Astrocyte (in vitro differentiated cells and primary cell): ENCODE measurements around the gene ANKRD28. TPM values are rescaled to one million over a fixed set of nuclear protein-coding genes. Genes with fewer than 3 reads are reported as not detected.

ENCODE experiments used
- DNase-seq: peaks from one replicate; pipeline ENCODE4 v3.0.0-alpha.2; 2010; ENCODE audit warnings: low read depth
- FAIRE-seq: peaks from 2 replicates; lab custom pipeline; 2011; peaks lifted over from hg19 to GRCh38; lab: Jason Lieb, UNC
- H2AFZ ChIP-seq: 2 replicates; pipeline ENCODE4 v1.6.0; 2012; ENCODE audit warnings: low read depth, low read length, inconsistent platforms
- H3K27ac ChIP-seq: 2 replicates; pipeline ENCODE4 v1.5.1; 2011; ENCODE audit warnings: low read depth, low read length, inconsistent platforms
- H3K27me3 ChIP-seq: 2 replicates; pipeline ENCODE4 v1.6.0; 2011; ENCODE audit warnings: low read length, inconsistent platforms; ENCODE audit not compliant: insufficient read depth
- H3K36me3 ChIP-seq: 2 replicates; pipeline ENCODE4 v1.5.1; 2011; ENCODE audit warnings: low read length, inconsistent platforms; ENCODE audit not compliant: insufficient read depth
- H3K4me1 ChIP-seq: 2 replicates; pipeline ENCODE4 v1.5.1; 2011; ENCODE audit warnings: low read length, inconsistent platforms; ENCODE audit not compliant: insufficient read depth
- H3K4me2 ChIP-seq: 2 replicates; pipeline ENCODE4 v1.6.0; 2012; ENCODE audit warnings: low read length, inconsistent platforms
- H3K4me3 ChIP-seq: 2 replicates; pipeline ENCODE4 v1.5.1; 2011; ENCODE audit warnings: low read depth, mild to moderate bottlenecking, low read length, inconsistent platforms; ENCODE audit not compliant: insufficient read depth
- H3K79me2 ChIP-seq: 2 replicates; pipeline ENCODE4 v1.6.0; 2012; ENCODE audit warnings: mild to moderate bottlenecking, low read length, inconsistent platforms; ENCODE audit not compliant: insufficient read depth
- H3K9ac ChIP-seq: 2 replicates; pipeline ENCODE4 v1.6.0; 2012; ENCODE audit warnings: mild to moderate bottlenecking, low read length, inconsistent platforms
- H3K9me3 ChIP-seq: 2 replicates; pipeline ENCODE4 v1.5.1; 2012; ENCODE audit warnings: low read depth, mild to moderate bottlenecking, low read length, inconsistent platforms; ENCODE audit not compliant: insufficient read depth
- H4K20me1 ChIP-seq: 2 replicates; pipeline ENCODE4 v1.6.0; 2012; ENCODE audit warnings: low read length, inconsistent platforms; ENCODE audit not compliant: insufficient read depth
- H3K27ac Mint-ChIP-seq: one replicate; pipeline ENCODE4 v1.8.0; 2021; ENCODE audit warnings: mild to moderate bottlenecking, mixed read lengths; ENCODE audit not compliant: unreplicated experiment
- H3K27me3 Mint-ChIP-seq: one replicate; pipeline ENCODE4 v1.8.0; 2021; ENCODE audit warnings: low read depth, mixed read lengths; ENCODE audit not compliant: unreplicated experiment
- H3K36me3 Mint-ChIP-seq: one replicate; pipeline ENCODE4 v1.8.0; 2021; ENCODE audit warnings: low read depth, mixed read lengths; ENCODE audit not compliant: unreplicated experiment
- H3K4me1 Mint-ChIP-seq: one replicate; pipeline ENCODE4 v1.8.0; 2021; ENCODE audit warnings: low read depth, mixed read lengths; ENCODE audit not compliant: unreplicated experiment
- H3K4me3 Mint-ChIP-seq: one replicate; pipeline ENCODE4 v1.8.0; 2021; ENCODE audit warnings: mild to moderate bottlenecking, moderate library complexity, mixed read lengths; ENCODE audit not compliant: unreplicated experiment
- H3K9me3 Mint-ChIP-seq: one replicate; pipeline ENCODE4 v1.8.0; 2021; ENCODE audit warnings: mild to moderate bottlenecking, mixed read lengths; ENCODE audit not compliant: unreplicated experiment
- EZH2 ChIP-seq: IDR thresholded peaks from 2 replicates; pipeline ENCODE4 v1.6.1; 2012; ENCODE audit warnings: mild to moderate bottlenecking, low read length, inconsistent platforms; ENCODE audit not compliant: insufficient read depth
- total RNA-seq: library from RNA; stranded (reverse); gene quantifications from 2 replicates; pipeline ENCODE4 v1.2.1, GENCODE V29; 2021
- TF ChIP-seq, protein P1 (sequence below): IDR thresholded peaks from 2 replicates; pipeline ENCODE4 v1.5.1; 2011; ENCODE audit warnings: low read depth, mild to moderate bottlenecking, inconsistent platforms, low read length, moderate library complexity; ENCODE audit not compliant: insufficient read depth

The ANKRD28 gene
- total RNA-seq, 1 donor from 2014 or later, result 61.3 TPM

DNA sequence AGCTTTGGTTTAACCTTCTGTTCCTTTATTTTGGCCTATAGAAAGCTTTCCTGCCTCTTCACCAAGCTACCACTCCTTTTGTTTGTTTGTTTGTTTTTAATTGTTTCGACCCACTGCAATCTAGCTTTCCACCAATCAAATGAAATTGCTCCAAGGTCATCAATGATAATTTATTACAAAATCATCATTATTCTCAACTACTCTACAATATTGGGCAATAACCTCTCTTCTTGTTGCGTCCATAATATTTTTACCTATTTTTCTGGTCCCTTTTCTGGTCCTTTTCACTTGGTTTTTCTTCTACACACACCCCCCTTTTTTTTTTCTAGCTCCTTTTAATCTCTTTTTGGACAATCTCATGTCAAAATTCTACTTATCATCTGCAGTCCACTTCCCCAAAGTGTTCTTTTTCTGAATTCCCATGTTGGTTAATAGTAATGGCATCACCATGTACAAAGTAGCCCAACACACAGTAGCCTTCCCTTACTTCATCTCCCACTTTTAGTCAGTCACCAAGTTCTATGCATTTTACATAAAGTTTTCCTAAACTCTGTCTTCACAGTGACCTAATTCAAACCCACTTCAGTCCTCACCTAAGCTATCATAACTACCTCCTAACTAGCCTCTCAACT lies 11.0 kb upstream of the ANKRD28 start:
- no peaks in the 10 kb centered on the region for H3K36me3 ChIP-seq
- H3K27ac ChIP-seq, result no peak overlapping the region
- peaks cover 16% of the 10 kb centered on the region for H3K4me1 ChIP-seq
- peaks cover 39% of the 10 kb centered on the region for H3K79me2 ChIP-seq
- H3K9ac ChIP-seq, result no peak overlapping the region
- H3K4me3 ChIP-seq, result no peak overlapping the region
- no peak for FAIRE-seq
- no peak for DNase-seq
- H3K27me3 ChIP-seq, result no peaks in the 10 kb centered on the region
- H3K9me3 Mint-ChIP-seq, result no peaks in the 10 kb centered on the region
- H3K36me3 Mint-ChIP-seq, result no peaks in the 10 kb centered on the region
- H3K27me3 Mint-ChIP-seq, result no peaks in the 10 kb centered on the region
- no peak overlapping the region for H3K27ac Mint-ChIP-seq
- H3K9me3 ChIP-seq, result no peaks in the 10 kb centered on the region
- H4K20me1 ChIP-seq, result no peaks in the 10 kb centered on the region
- peaks cover 20% of the 10 kb centered on the region for H3K4me1 Mint-ChIP-seq
- H3K4me2 ChIP-seq, result no peak overlapping the region
- H3K4me3 Mint-ChIP-seq, result no peak overlapping the region
- no peak overlapping the region for H2AFZ ChIP-seq
- TF ChIP-seq, protein P1, sequence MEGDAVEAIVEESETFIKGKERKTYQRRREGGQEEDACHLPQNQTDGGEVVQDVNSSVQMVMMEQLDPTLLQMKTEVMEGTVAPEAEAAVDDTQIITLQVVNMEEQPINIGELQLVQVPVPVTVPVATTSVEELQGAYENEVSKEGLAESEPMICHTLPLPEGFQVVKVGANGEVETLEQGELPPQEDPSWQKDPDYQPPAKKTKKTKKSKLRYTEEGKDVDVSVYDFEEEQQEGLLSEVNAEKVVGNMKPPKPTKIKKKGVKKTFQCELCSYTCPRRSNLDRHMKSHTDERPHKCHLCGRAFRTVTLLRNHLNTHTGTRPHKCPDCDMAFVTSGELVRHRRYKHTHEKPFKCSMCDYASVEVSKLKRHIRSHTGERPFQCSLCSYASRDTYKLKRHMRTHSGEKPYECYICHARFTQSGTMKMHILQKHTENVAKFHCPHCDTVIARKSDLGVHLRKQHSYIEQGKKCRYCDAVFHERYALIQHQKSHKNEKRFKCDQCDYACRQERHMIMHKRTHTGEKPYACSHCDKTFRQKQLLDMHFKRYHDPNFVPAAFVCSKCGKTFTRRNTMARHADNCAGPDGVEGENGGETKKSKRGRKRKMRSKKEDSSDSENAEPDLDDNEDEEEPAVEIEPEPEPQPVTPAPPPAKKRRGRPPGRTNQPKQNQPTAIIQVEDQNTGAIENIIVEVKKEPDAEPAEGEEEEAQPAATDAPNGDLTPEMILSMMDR, result no peak

DNA sequence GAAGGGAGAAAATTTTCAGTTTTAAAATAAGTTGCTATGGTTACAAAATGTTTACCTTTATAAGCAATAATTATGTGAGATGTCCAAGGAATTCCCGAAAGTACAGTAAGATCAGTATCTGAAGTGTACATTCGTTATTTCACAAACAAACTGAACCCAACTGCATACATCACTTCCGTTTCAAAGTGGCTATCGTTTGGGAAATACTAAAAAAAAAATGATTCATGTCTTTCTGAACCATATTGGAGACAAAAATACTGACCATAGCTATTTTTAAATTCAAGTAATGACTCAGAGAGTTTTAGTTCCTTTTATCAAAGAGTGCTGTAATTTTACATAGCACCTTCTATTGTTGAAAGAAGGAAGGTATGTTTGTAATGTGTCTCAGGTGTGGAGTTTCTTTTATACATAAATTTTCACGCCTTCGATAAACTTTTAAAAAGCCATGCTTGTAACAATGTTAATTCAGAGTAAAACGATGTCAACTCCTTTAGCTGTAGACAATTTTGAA lies 8.0 kb upstream of the ANKRD28 start:
- Histone ChIP-seq H3K79me2 (peaks cover 57% of the 10 kb centered on the region), H3K27me3 (no peaks in the 10 kb centered on the region), H3K9ac (peak overlapping the region; percentile 34), H3K4me2 (peak overlapping the region; percentile 36), H3K9me3 (no peaks in the 10 kb centered on the region), H3K4me3 (no peak overlapping the region), H3K27ac (peak overlapping the region; percentile 64), H2AFZ (no peak overlapping the region), H4K20me1 (no peaks in the 10 kb centered on the region), H3K4me1 (peaks cover 16% of the 10 kb centered on the region), H3K36me3 (no peaks in the 10 kb centered on the region)
- Mint-ChIP-seq H3K27ac (no peak overlapping the region), H3K4me1 (peaks cover 18% of the 10 kb centered on the region), H3K4me3 (no peak overlapping the region), H3K27me3 (no peaks in the 10 kb centered on the region), H3K36me3 (no peaks in the 10 kb centered on the region), H3K9me3 (no peaks in the 10 kb centered on the region)
- FAIRE-seq (peak; percentile 41), DNase-seq (peak; percentile 77)
- no peak for TF ChIP-seq EZH2
- TF ChIP-seq, protein P1, result no peak

DNA sequence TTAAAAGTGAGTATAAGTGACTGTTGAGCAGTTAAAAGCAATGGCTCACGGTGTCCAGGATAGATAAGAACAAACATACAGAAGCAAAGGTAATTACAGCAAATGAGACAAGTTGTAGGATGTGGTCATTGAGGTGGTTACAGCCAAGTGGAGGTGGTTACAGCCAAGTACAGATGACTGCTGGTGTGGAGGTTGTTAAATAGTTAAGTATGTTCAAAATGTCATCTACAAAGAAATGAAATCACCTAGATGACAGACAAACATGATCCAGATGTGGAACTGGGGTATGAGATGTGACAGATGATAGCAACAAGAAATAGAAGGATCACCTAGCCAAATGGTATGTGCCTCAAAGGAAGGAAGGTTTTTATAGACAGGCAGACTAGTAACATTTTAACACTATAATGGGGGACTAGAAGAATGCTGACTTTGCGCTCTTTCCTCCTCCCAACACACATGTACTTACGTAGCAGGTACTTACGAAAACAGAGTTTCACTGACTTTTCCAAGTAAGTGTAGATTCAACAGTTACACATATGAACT lies 6.8 kb upstream of the ANKRD28 start:
- TF ChIP-seq, protein P1, result no peak
- no peak for TF ChIP-seq EZH2
- H2AFZ ChIP-seq, result no peak overlapping the region
- no peaks in the 10 kb centered on the region for H4K20me1 ChIP-seq
- peaks cover 21% of the 10 kb centered on the region for H3K4me1 ChIP-seq
- no peaks in the 10 kb centered on the region for H3K36me3 ChIP-seq
- Mint-ChIP-seq H3K4me3 (no peak overlapping the region), H3K9me3 (no peaks in the 10 kb centered on the region), H3K4me1 (peaks cover 17% of the 10 kb centered on the region), H3K36me3 (no peaks in the 10 kb centered on the region), H3K27me3 (no peaks in the 10 kb centered on the region), H3K27ac (no peak overlapping the region)
- peaks cover 56% of the 10 kb centered on the region for H3K79me2 ChIP-seq
- no peak overlapping the region for H3K4me2 ChIP-seq
- no peak overlapping the region for H3K9ac ChIP-seq
- H3K27me3 ChIP-seq, result no peaks in the 10 kb centered on the region
- peak overlapping the region; percentile 64 for H3K27ac ChIP-seq
- DNase-seq (peak; percentile 60), FAIRE-seq (no peak)
- H3K4me3 ChIP-seq, result no peak overlapping the region
- H3K9me3 ChIP-seq, result no peaks in the 10 kb centered on the region
